ENCODE measurements around the gene TMEFF2. TPM values are rescaled to one million over a fixed set of nuclear protein-coding genes. Genes with fewer than 3 reads are reported as not detected.

Gene TMEFF2, protein sequence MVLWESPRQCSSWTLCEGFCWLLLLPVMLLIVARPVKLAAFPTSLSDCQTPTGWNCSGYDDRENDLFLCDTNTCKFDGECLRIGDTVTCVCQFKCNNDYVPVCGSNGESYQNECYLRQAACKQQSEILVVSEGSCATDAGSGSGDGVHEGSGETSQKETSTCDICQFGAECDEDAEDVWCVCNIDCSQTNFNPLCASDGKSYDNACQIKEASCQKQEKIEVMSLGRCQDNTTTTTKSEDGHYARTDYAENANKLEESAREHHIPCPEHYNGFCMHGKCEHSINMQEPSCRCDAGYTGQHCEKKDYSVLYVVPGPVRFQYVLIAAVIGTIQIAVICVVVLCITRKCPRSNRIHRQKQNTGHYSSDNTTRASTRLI
- total RNA-seq (2012; rRNA removed) (1.3 and 1.4 TPM in 2 replicates), polyA plus RNA-seq (2012; rRNA removed) (2.9 and 3.0 TPM in 2 replicates), Bru-seq, nascent RNA (percentile 38 among the genes with signal in this experiment), BruChase-seq, experiment 1, labeled RNA remaining after a 6-hour chase (percentile 19 among the genes with signal in this experiment), BruChase-seq, experiment 2, labeled RNA remaining after a 2-hour chase (percentile 25 among the genes with signal in this experiment)
- 1.4 and 1.9 TPM in 2 replicates for polyA plus RNA-seq (2012; cell fraction: cytosol; rRNA removed)
- polyA plus RNA-seq (2012; cell fraction: nucleus; rRNA removed; ENCODE audit: low replicate concordance) = 0.77 and 1.4 TPM in 2 replicates
- long read RNA-seq, transcript TMEFF2-201 (10 exons, 2,604 nt) = major isoform, 12 of 19 reads
- long read RNA-seq, partial matches to known transcripts = 4 of 19 reads
- long read RNA-seq, other reads (novel, unspliced or antisense) = 3 of 19 reads

- ChIA-PET POLR2A (ENCODE audit: unreplicated experiment) (no interaction called here), CTCF (interaction anchor here (1.0 to 1.4 kb wide), 4 partner anchors 12 to 132 kb away, joined by 3 to 4 read pairs (median 4); no protein-coding TSS in a partner anchor)
- Histone ChIP-seq H3K9me3 (ENCODE audit: control insufficient read depth, insufficient read depth, low read length) (no peaks in the 10 kb centered on the region), H3K4me1 (ENCODE audit: control insufficient read depth, insufficient read depth, low read length) (no peaks in the 10 kb centered on the region), H3K4me2 (ENCODE audit: low read depth, low read length) (peak within 1 kb of the TSS; percentile 75), H3K27me3 (ENCODE audit: control insufficient read depth, insufficient read depth, low read length) (peaks cover 55% of the 10 kb centered on the region), H2BK120ac (ENCODE audit: low read depth, low read length) (no peak within 1 kb of the TSS), H3K27ac (ENCODE audit: insufficient read depth, low read length) (no peak within 1 kb of the TSS), H2AK9ac (replicated peaks; ENCODE audit: low read depth, low read length, poor library complexity) (peak within 1 kb of the TSS; percentile 62), H2BK5ac (ENCODE audit: low read depth, low read length, poor library complexity, severe bottlenecking) (no peak within 1 kb of the TSS), H2BK15ac (ENCODE audit: low read depth, low read length) (no peak within 1 kb of the TSS), H3K9ac (ENCODE audit: low read depth, low read length) (no peak within 1 kb of the TSS), H3K79me1 (ENCODE audit: low read depth in 1 of 2, low read length in 2 of 2) (no peaks in the 10 kb centered on the region), H4K20me1 (ENCODE audit: insufficient read depth, low read length) (no peaks in the 10 kb centered on the region), H2AFZ (replicated peaks; ENCODE audit: low read length, poor library complexity) (peak within 1 kb of the TSS; percentile 92), H3K56ac (ENCODE audit: extremely low read depth, insufficient read depth, low read length) (no peak within 1 kb of the TSS), H2BK20ac (ENCODE audit: low read depth, low read length) (no peak within 1 kb of the TSS), H2AK5ac (ENCODE audit: low read depth, low read length) (no peak within 1 kb of the TSS), H3K14ac (replicated peaks; ENCODE audit: low read depth, low read length) (no peak within 1 kb of the TSS), H3K9me1 (ENCODE audit: insufficient read depth, low read length) (no peaks in the 10 kb centered on the region), H3K18ac (ENCODE audit: low read depth, low read length) (no peak within 1 kb of the TSS), H4K5ac (ENCODE audit: low read depth, low read length) (no peak within 1 kb of the TSS), H3K36me3 (ENCODE audit: control insufficient read depth, insufficient read depth, low read length) (no peaks in the 10 kb centered on the region), H3K4me3 (ENCODE audit: insufficient read depth, low read depth, low read length) (peak within 1 kb of the TSS; percentile 61), H3K4ac (ENCODE audit: low read depth, low read length) (no peak within 1 kb of the TSS), H4K8ac (ENCODE audit: low read depth in 2 of 2, low read length in 2 of 2) (no peak within 1 kb of the TSS), H3K23ac (ENCODE audit: low read depth, low read length) (peak within 1 kb of the TSS; percentile 23; the same call in 1 of the 2 replicates), H4K91ac (ENCODE audit: insufficient read depth, low read depth, low read length) (no peak within 1 kb of the TSS)
- TF ChIP-seq, protein P1, sequence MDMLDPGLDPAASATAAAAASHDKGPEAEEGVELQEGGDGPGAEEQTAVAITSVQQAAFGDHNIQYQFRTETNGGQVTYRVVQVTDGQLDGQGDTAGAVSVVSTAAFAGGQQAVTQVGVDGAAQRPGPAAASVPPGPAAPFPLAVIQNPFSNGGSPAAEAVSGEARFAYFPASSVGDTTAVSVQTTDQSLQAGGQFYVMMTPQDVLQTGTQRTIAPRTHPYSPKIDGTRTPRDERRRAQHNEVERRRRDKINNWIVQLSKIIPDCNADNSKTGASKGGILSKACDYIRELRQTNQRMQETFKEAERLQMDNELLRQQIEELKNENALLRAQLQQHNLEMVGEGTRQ (IDR thresholded peaks at IDR 0.05; ENCODE audit: low read depth, low read length) = peak; percentile 92
- TF ChIP-seq, protein P2, sequence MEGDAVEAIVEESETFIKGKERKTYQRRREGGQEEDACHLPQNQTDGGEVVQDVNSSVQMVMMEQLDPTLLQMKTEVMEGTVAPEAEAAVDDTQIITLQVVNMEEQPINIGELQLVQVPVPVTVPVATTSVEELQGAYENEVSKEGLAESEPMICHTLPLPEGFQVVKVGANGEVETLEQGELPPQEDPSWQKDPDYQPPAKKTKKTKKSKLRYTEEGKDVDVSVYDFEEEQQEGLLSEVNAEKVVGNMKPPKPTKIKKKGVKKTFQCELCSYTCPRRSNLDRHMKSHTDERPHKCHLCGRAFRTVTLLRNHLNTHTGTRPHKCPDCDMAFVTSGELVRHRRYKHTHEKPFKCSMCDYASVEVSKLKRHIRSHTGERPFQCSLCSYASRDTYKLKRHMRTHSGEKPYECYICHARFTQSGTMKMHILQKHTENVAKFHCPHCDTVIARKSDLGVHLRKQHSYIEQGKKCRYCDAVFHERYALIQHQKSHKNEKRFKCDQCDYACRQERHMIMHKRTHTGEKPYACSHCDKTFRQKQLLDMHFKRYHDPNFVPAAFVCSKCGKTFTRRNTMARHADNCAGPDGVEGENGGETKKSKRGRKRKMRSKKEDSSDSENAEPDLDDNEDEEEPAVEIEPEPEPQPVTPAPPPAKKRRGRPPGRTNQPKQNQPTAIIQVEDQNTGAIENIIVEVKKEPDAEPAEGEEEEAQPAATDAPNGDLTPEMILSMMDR (conservative IDR thresholded peaks at IDR 0.05; ENCODE audit: low read depth, low read length) = peak; percentile 10; the same call in 1 of the 2 replicates
- TF ChIP-seq MAZ (IDR thresholded peaks at IDR 0.05; ENCODE audit: borderline replicate concordance, low read depth, low read length) (peak; percentile 27; the same call in 1 of the 2 replicates), RFX5 (IDR thresholded peaks at IDR 0.05; ENCODE audit: low read depth, low read length) (no peak), NFE2L2 (IDR thresholded peaks at IDR 0.05; ENCODE audit: low read depth, low read length) (no peak), ELK1 (IDR thresholded peaks at IDR 0.05; ENCODE audit: borderline replicate concordance, low read depth, low read length) (no peak), CHD1 (IDR thresholded peaks at IDR 0.05; ENCODE audit: low read depth, low read length) (no peak), SMC3 (IDR thresholded peaks at IDR 0.05; ENCODE audit: low read depth, low read length) (no peak), POLR2A (IDR thresholded peaks at IDR 0.05; ENCODE audit: low read depth, low read length) (peak; percentile 23; the same call in 1 of the 2 replicates), RCOR1 (IDR thresholded peaks at IDR 0.05; ENCODE audit: insufficient replicate concordance, low read length) (peak; percentile 6)
- ATAC-seq (ENCODE audit: low read depth) (peak; percentile 86), DNase-seq (peak; percentile 83)
- no TSS peak for BruUV-seq (replicated peaks)
- WGBS, 2 experiments (ENCODE audit: extremely low coverage in 2 of 2, insufficient read length in 1 of 2) = 0% methylated on average over 7 of the region's 64 CpGs; no CpG with 5 or more reads in 1 of the 2 experiments
- dilution Hi-C loops (cut with HindIII; ENCODE audit: low sequenced_read_pairs, unreplicated experiment) (no loop called here), in situ Hi-C loops (cut with MboI; ENCODE audit: low sequenced_read_pairs) (no loop called here), intact Hi-C loops (cut with micrococcal nuclease) (no loop called here)
These were observed at the start of gene TMEFF2 for GRCh38 chr2:192194866-192195547. TMEFF2 (minus strand) TSS chr2:192194933; CDS start chr2:192194524, 409 bp downstream.

Data from IMR-90 (cell line).